ENCODE data around the gene SAMD9L. TPM values are rescaled to one million over a fixed set of nuclear protein-coding genes. Genes with fewer than 3 reads are reported as not detected.
"Not testable (repeated sequence)": the region's sequence is repeated elsewhere in the genome, so short reads cannot be mapped to it uniquely, and the experiment has no call there.

Gene SAMD9L
- total RNA-seq, 1 donor from 2014 or later: not detected

DNA sequence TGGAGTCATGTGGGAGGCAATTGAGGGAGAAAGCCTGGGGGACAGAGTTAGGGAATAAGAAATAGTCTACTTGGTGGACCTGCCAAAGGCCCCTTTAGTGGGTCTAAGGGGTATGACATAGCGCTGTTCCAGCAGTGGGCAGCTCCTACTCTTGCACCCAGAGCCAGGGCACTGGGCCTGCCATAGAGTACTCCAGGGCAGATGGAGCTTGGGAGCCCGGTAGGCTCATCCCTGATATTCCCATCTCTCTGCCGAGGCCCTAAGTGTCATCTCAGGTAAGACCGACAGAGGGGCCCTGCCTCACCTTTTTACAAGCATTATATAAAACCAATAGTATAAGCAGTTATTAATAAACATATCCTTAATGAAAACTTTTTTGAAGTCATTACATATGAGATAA is 9.6 kb downstream of the SAMD9L start:
- TF ChIP-seq, protein P1, sequence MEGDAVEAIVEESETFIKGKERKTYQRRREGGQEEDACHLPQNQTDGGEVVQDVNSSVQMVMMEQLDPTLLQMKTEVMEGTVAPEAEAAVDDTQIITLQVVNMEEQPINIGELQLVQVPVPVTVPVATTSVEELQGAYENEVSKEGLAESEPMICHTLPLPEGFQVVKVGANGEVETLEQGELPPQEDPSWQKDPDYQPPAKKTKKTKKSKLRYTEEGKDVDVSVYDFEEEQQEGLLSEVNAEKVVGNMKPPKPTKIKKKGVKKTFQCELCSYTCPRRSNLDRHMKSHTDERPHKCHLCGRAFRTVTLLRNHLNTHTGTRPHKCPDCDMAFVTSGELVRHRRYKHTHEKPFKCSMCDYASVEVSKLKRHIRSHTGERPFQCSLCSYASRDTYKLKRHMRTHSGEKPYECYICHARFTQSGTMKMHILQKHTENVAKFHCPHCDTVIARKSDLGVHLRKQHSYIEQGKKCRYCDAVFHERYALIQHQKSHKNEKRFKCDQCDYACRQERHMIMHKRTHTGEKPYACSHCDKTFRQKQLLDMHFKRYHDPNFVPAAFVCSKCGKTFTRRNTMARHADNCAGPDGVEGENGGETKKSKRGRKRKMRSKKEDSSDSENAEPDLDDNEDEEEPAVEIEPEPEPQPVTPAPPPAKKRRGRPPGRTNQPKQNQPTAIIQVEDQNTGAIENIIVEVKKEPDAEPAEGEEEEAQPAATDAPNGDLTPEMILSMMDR (conservative IDR thresholded peaks at IDR 0.05): no peak
- no peak overlapping the region for H3K4me3 Mint-ChIP-seq
- no peaks in the 10 kb centered on the region for H3K36me3 Mint-ChIP-seq (ENCODE audit: low read depth)
- no peaks in the 10 kb centered on the region for H3K9me3 Mint-ChIP-seq
- peaks cover 32% of the 10 kb centered on the region for H3K27me3 Mint-ChIP-seq (ENCODE audit: low read depth)
- H3K4me1 Mint-ChIP-seq: no peaks in the 10 kb centered on the region
- no peak overlapping the region for H3K27ac Mint-ChIP-seq (ENCODE audit: unreplicated experiment)
- no peak for DNase-seq (ENCODE audit: low read depth, low spot score)

DNA sequence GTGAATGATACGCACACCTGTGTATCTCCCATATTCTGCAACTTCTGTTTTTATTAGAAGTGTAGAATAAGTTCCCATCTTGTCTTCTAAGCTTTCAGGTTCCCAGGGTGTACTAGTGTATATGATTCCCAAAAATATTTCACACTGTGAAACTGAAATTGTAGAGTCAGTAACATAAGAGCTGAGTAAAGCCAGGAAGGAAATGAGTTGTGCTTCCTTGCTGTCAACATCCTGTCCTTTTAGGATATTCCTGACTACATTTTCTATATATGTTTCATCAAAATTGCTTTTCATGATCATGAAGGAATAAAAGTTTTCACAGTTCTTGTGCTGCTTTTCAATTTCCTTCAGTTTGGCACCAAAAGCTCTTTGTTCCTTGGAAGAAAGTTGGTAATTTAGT is 15.2 kb downstream of the SAMD9L start:
- Mint-ChIP-seq H3K9me3 (peaks cover 3% of the 10 kb centered on the region), H3K27me3 (ENCODE audit: low read depth) (peaks cover 65% of the 10 kb centered on the region), H3K4me3 (no peak overlapping the region), H3K36me3 (ENCODE audit: low read depth) (no peaks in the 10 kb centered on the region), H3K4me1 (no peaks in the 10 kb centered on the region), H3K27ac (ENCODE audit: unreplicated experiment) (no peak overlapping the region)
- no peak for DNase-seq (ENCODE audit: low read depth, low spot score)
- TF ChIP-seq, protein P1 (conservative IDR thresholded peaks at IDR 0.05): no peak

DNA sequence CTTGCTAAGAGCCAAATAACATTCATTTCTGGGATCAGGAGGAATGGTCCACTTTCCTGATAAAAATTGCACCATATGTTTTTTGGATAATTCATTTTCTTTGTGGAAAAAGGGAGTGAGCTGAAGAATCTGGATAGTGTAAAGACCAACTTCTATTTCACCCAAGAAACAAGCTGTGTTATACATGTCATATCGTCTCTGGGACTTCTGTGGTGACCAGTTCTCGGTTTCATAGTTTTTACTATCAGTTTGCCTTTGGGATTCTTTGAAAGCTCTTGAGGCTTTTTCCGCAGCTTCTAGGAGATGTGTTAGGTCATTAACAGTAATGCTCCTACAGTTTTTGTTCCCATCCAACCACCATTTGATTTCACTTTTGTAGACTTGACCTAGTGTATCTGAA is 16.0 kb downstream of the SAMD9L start:
- Mint-ChIP-seq H3K4me1 (no peaks in the 10 kb centered on the region), H3K27me3 (ENCODE audit: low read depth) (peaks cover 65% of the 10 kb centered on the region), H3K27ac (ENCODE audit: unreplicated experiment) (no peak overlapping the region), H3K36me3 (ENCODE audit: low read depth) (no peaks in the 10 kb centered on the region), H3K4me3 (no peak overlapping the region), H3K9me3 (peaks cover 3% of the 10 kb centered on the region)
- TF ChIP-seq, protein P1 (conservative IDR thresholded peaks at IDR 0.05): no peak
- DNase-seq (ENCODE audit: low read depth, low spot score): no peak

DNA sequence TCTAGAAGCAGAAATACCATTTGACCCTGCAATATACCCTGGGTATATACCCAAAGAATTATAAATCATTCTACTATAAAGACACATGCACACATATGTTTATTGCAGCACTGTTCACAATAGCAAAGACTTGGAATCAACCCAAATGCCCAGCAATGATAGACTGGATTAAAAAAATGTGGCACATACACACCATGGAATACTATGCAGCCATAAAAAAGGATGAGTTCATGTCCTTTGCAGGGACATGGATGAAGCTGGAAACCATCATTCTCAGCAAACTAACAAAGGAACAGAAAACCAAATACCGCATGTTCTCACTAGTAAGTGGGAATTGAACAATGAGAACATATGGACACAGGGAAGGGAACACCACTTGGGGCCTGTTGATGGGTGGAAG is 21.2 kb downstream of the SAMD9L start:
- H3K27me3 Mint-ChIP-seq (ENCODE audit: low read depth): peaks cover 58% of the 10 kb centered on the region
- H3K27ac Mint-ChIP-seq (ENCODE audit: unreplicated experiment); H3K9me3 Mint-ChIP-seq; H3K4me1 Mint-ChIP-seq; H3K36me3 Mint-ChIP-seq (ENCODE audit: low read depth); DNase-seq (ENCODE audit: low read depth, low spot score); H3K4me3 Mint-ChIP-seq: not testable (repeated sequence)

DNA sequence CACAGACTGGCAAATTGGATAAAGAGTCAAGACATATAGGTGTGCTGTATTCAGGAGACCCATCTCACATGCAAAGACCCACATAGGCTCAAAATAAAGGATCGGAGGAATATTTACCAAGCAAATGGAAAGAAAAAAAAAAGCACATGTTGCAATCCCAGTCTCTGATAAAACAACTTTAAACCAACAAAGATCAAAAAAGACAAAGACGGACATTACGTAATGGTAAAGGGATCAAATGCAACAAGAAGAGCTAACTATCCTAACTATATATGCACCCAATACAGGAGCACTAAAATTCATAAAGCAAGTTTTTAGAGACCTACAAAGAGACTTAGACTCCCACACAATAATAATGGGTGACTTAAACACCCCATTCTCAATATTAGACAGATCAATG is 24.7 kb downstream of the SAMD9L start:
- peaks cover 33% of the 10 kb centered on the region for H3K27me3 Mint-ChIP-seq (ENCODE audit: low read depth)
- DNase-seq (ENCODE audit: low read depth, low spot score); H3K4me3 Mint-ChIP-seq; H3K4me1 Mint-ChIP-seq; H3K36me3 Mint-ChIP-seq (ENCODE audit: low read depth); H3K27ac Mint-ChIP-seq (ENCODE audit: unreplicated experiment); H3K9me3 Mint-ChIP-seq: not testable (repeated sequence)

- Mint-ChIP-seq H3K27me3 (ENCODE audit: low read depth) (peaks cover 43% of the 10 kb centered on the region), H3K4me3 (no peak overlapping the region), H3K36me3 (ENCODE audit: low read depth) (no peaks in the 10 kb centered on the region), H3K9me3 (no peaks in the 10 kb centered on the region), H3K4me1 (no peaks in the 10 kb centered on the region), H3K27ac (ENCODE audit: unreplicated experiment) (no peak overlapping the region)
- TF ChIP-seq, protein P1 (conservative IDR thresholded peaks at IDR 0.05): no peak
- DNase-seq (ENCODE audit: low read depth, low spot score): no peak
Measured at GRCh38 chr7:93120592-93121549, 27.3 kb downstream of the SAMD9L start.

Measured in neural crest cell (in vitro differentiated cells).